SIG-M5 treated with dmso at 0.1 percent for 504 hours (cell line): ENCODE results near the gene GSDMA.
"Not testable (repeated sequence)": the region's sequence is repeated elsewhere in the genome, so short reads cannot be mapped to it uniquely, and the experiment has no call there.

Experiments
- DNase-seq: peaks from one replicate; lab custom pipeline; 2025; ENCODE audit not compliant: unreplicated experiment; lab: John Stamatoyannopoulos, UW

Gene GSDMA

GRCh38 chr17:39928858-39929645, 33.8 kb upstream of the GSDMA start:
- DNase-seq: peak; percentile 95

GRCh38 chr17:39929646-39930407, 33.0 kb upstream of the GSDMA start:
- DNase-seq: no peak

GRCh38 chr17:39933912-39934311, 28.9 kb upstream of the GSDMA start:
- no peak for DNase-seq

- no peak for DNase-seq
These were observed 28.5 kb upstream of the GSDMA start for GRCh38 chr17:39934324-39934723.

GRCh38 chr17:39935909-39936308, 26.9 kb upstream of the GSDMA start:
- no peak for DNase-seq

GRCh38 chr17:39937447-39937846, 25.4 kb upstream of the GSDMA start:
- no peak for DNase-seq

- DNase-seq: no peak
These were observed 24.5 kb upstream of the GSDMA start for GRCh38 chr17:39938140-39938869.

- no peak for DNase-seq
These were observed 23.7 kb upstream of the GSDMA start for GRCh38 chr17:39939106-39939505.

GRCh38 chr17:39939588-39940419, 23.0 kb upstream of the GSDMA start:
- peak; percentile 41 for DNase-seq

GRCh38 chr17:39943702-39944392, 19.0 kb upstream of the GSDMA start:
- DNase-seq: no peak

- no peak for DNase-seq
These were observed 18.5 kb upstream of the GSDMA start for GRCh38 chr17:39944393-39944711.

GRCh38 chr17:39946551-39947330, 16.1 kb upstream of the GSDMA start:
- no peak for DNase-seq

GRCh38 chr17:39948489-39948828, 14.3 kb upstream of the GSDMA start:
- not testable (repeated sequence) for DNase-seq

GRCh38 chr17:39949028-39949427, 13.8 kb upstream of the GSDMA start:
- no peak for DNase-seq

GRCh38 chr17:39950871-39951348, 11.9 kb upstream of the GSDMA start:
- DNase-seq: no peak

GRCh38 chr17:39951924-39952679, 10.7 kb upstream of the GSDMA start:
- DNase-seq: no peak

- peak; percentile 93 for DNase-seq
These were observed 9.9 kb upstream of the GSDMA start for GRCh38 chr17:39952680-39953470.

GRCh38 chr17:39953471-39953888, 9.3 kb upstream of the GSDMA start:
- no peak for DNase-seq
